GM18907 (cell line): ENCODE measurements around the gene GRK3.

ENCODE experiments used
- ATAC-seq: cut with Tn5 transposase; IDR thresholded peaks from one replicate; pipeline ENCODE4 v1.9.1; 2021; ENCODE audit warnings: mild to moderate bottlenecking, moderate library complexity; ENCODE audit not compliant: unreplicated experiment

Gene GRK3

GRCh38 chr22:25722223-25722622 lies 157.7 kb downstream of the GRK3 start:
- no peak for ATAC-seq

GRCh38 chr22:25722626-25723025 lies 158.2 kb downstream of the GRK3 start:
- ATAC-seq = no peak

- no peak for ATAC-seq
Measured at GRCh38 chr22:25726241-25726640, 161.8 kb downstream of the GRK3 start.

- no peak for ATAC-seq
Measured at GRCh38 chr22:25728071-25728470, 163.6 kb downstream of the GRK3 start.

GRCh38 chr22:25729016-25729995 lies 164.8 kb downstream of the GRK3 start:
- ATAC-seq = no peak

- no peak for ATAC-seq
Measured at GRCh38 chr22:25735650-25736049, 171.2 kb downstream of the GRK3 start.

GRCh38 chr22:25736378-25737011 lies 172.0 kb downstream of the GRK3 start:
- no peak for ATAC-seq

- ATAC-seq = no peak
Measured at GRCh38 chr22:25739659-25740344, 175.3 kb downstream of the GRK3 start.

GRCh38 chr22:25741692-25742626 lies 177.5 kb downstream of the GRK3 start, which contains the start of gene MYO18B:
Gene MYO18B, plus strand, starts transcription at chr22:25742188. Its CDS starts 18,905 bp downstream, at chr22:25761093.
- no peak for ATAC-seq

- ATAC-seq = no peak
Measured at GRCh38 chr22:25742918-25743708, 178.6 kb downstream of the GRK3 start.

GRCh38 chr22:25744694-25745093 lies 180.2 kb downstream of the GRK3 start:
- ATAC-seq = no peak

GRCh38 chr22:25745341-25746011 lies 181.0 kb downstream of the GRK3 start:
- ATAC-seq = no peak

GRCh38 chr22:25746012-25746373 lies 181.5 kb downstream of the GRK3 start:
- ATAC-seq = no peak

- no peak for ATAC-seq
Measured at GRCh38 chr22:25747245-25747944, 182.9 kb downstream of the GRK3 start.

- ATAC-seq = no peak
Measured at GRCh38 chr22:25748140-25748539, 183.7 kb downstream of the GRK3 start.

GRCh38 chr22:25748704-25749103 lies 184.2 kb downstream of the GRK3 start:
- ATAC-seq = no peak

- ATAC-seq = no peak
Measured at GRCh38 chr22:25749420-25750169, 185.1 kb downstream of the GRK3 start.
